B cell (primary cell): ENCODE data around the gene GP1BB. TPM values are rescaled to one million over a fixed set of nuclear protein-coding genes. Genes with fewer than 3 reads are reported as not detected.

ENCODE experiments used
- ATAC-seq: fragments of 200-7000 bp; cut with Tn5 transposase; one replicate; pipeline ENCODE4 v1.10.0; 2021; ENCODE audit warnings: low read depth, mild to moderate bottlenecking, moderate number of reproducible peaks, moderate library complexity
- CTCF ChIA-PET: fragments of 350-600 bp; sonication (Branson Sonifier 250); formaldehyde crosslinking; loops from one replicate; lab custom pipeline; 2021; ENCODE audit warnings: antibody characterized with exemption, inconsistent platforms; lab: Charles Lee
- POLR2A ChIA-PET: fragments of 350-600 bp; sonication (Branson Sonifier 250); formaldehyde crosslinking; loops from one replicate; lab custom pipeline; 2021; ENCODE audit warnings: antibody characterized with exemption; lab: Charles Lee
- DNase-seq: peaks from one replicate; pipeline ENCODE4 v3.0.0; 2013
- H2AFZ ChIP-seq: 2 replicates; pipeline ENCODE4 v1.6.1; 2012; ENCODE audit warnings: mild to moderate bottlenecking, low read depth, low read length; ENCODE audit not compliant: insufficient read depth, poor library complexity, severe bottlenecking
- H3K27ac ChIP-seq, 2 donors: 1 replicate in 1 of 2; 2 replicates in 1 of 2; pipeline ENCODE4 v1.5.1; 2012 to 2013; ENCODE audit warnings: low read length in 2 of 2, mild to moderate bottlenecking in 2 of 2, moderate library complexity in 1 of 2
- H3K27me3 ChIP-seq, 4 experiments: fragments of 200-600 bp in 1 of 4; sonication (generic) in 1 of 4; replicated peaks in 1 of 4; 1 replicate in 2 of 4; 2 replicates in 2 of 4; pipeline versions ENCODE4 v1.6.1 to v1.7.0; 2013 to 2016; ENCODE audit warnings: low read length in 3 of 4, mild to moderate bottlenecking in 2 of 4, mixed read lengths in 1 of 4, moderate library complexity in 1 of 4; ENCODE audit not compliant: insufficient read depth in 4 of 4, control insufficient read depth in 3 of 4; ENCODE audit errors: control extremely low read depth in 1 of 4
- H3K36me3 ChIP-seq, 2 experiments: replicated peaks in 1 of 2; 1 replicate in 1 of 2; 2 replicates in 1 of 2; pipeline versions ENCODE4 v1.6.1 to v1.7.1; 2013; ENCODE audit warnings: low read length in 1 of 2; ENCODE audit not compliant: insufficient read depth in 2 of 2, control insufficient read depth in 1 of 2; ENCODE audit errors: control extremely low read depth in 1 of 2, extremely low read depth in 1 of 2
- H3K4me1 ChIP-seq, 2 donors: fragments of 200-600 bp in 1 of 2; sonication (generic) in 1 of 2; 1 replicate in 1 of 2; 2 replicates in 1 of 2; pipeline versions ENCODE4 v1.5.1 to v1.6.1; 2013 to 2017; ENCODE audit warnings: low read length in 2 of 2; ENCODE audit not compliant: control insufficient read depth in 2 of 2, insufficient read depth in 2 of 2
- H3K4me2 ChIP-seq: replicated peaks from 2 replicates; pipeline ENCODE3; 2012; ENCODE audit warnings: mild to moderate bottlenecking, low read depth, low read length; ENCODE audit not compliant: poor library complexity, severe bottlenecking
- H3K4me3 ChIP-seq, 5 experiments: fragments of 200-600 bp in 1 of 5; sonication (generic) in 1 of 5; 1 replicate in 3 of 5; 2 replicates in 2 of 5; pipeline versions ENCODE4 v1.5.1 to v1.7.0; 2011 to 2016; ENCODE audit warnings: low read length in 4 of 5, mild to moderate bottlenecking in 4 of 5, low read depth in 2 of 5, control low read depth in 1 of 5, moderate library complexity in 1 of 5; ENCODE audit not compliant: insufficient read depth in 1 of 5; ENCODE audit errors: control extremely low read depth in 1 of 5, extremely low read depth in 1 of 5
- H3K79me2 ChIP-seq: fragments of 200-600 bp; sonication (generic); one replicate; pipeline ENCODE4 v1.6.0; 2016; ENCODE audit warnings: low read length; ENCODE audit not compliant: control insufficient read depth, insufficient read depth
- H3K9ac ChIP-seq: fragments of 200-600 bp; sonication (generic); 2 replicates; pipeline ENCODE4 v1.6.1; 2017; ENCODE audit warnings: mild to moderate bottlenecking, low read length, moderate library complexity
- H3K9me3 ChIP-seq, 3 donors: one replicate each; pipeline versions ENCODE4 v1.6.1 to v1.7.1; 2013; ENCODE audit warnings: low read length in 2 of 3; ENCODE audit not compliant: control insufficient read depth in 2 of 3, insufficient read depth in 1 of 3; ENCODE audit errors: control extremely low read depth in 1 of 3
- H4K20me1 ChIP-seq: 2 replicates; pipeline ENCODE4 v1.6.0; 2012; ENCODE audit warnings: mild to moderate bottlenecking, low read length; ENCODE audit not compliant: insufficient read depth, control insufficient read depth, poor library complexity, severe bottlenecking
- H3K27ac Mint-ChIP-seq: one replicate; pipeline ENCODE4 v1.8.0; 2021; ENCODE audit warnings: mixed read lengths
- H3K27me3 Mint-ChIP-seq: one replicate; pipeline ENCODE4 v1.8.0; 2021; ENCODE audit warnings: mixed read lengths
- H3K4me1 Mint-ChIP-seq: one replicate; pipeline ENCODE4 v1.8.0; 2021; ENCODE audit warnings: mixed read lengths
- H3K4me3 Mint-ChIP-seq: one replicate; pipeline ENCODE4 v1.8.0; 2021; ENCODE audit warnings: mixed read lengths
- H3K9me3 Mint-ChIP-seq: one replicate; pipeline ENCODE4 v1.8.0; 2022; ENCODE audit warnings: mixed read lengths; ENCODE audit not compliant: insufficient read depth
- CTCF ChIP-seq: fragments of 200-600 bp; IDR thresholded peaks from one replicate; pipeline ENCODE4 v1.8.0; 2022; ENCODE audit warnings: antibody characterized with exemption, mild to moderate bottlenecking
- EZH2 ChIP-seq: IDR thresholded peaks from 2 replicates; pipeline ENCODE4 v1.6.1; 2012; ENCODE audit warnings: borderline replicate concordance, low read depth, mild to moderate bottlenecking, moderate library complexity, low read length; ENCODE audit not compliant: insufficient read depth, poor library complexity, severe bottlenecking
- WGBS: methylation state at CpG from one replicate; pipeline ENCODE4 v1.1.5; 2013; ENCODE audit warnings: missing lambda C conversion rate; ENCODE audit not compliant: insufficient coverage; 5-methylcytosine and 5-hydroxymethylcytosine counted together
- intact Hi-C: fragments of 100-400 bp; cut with micrococcal nuclease; formaldehyde crosslinking; loops from one replicate; pipeline ENCODE4 v1.10.0; 2022
- polyA plus RNA-seq: library from polyadenylated mRNA; depleted of rRNA; stranded (reverse); fragments of >200 nt; gene quantifications from 2 replicates; pipeline ENCODE4 v1.2.3, GENCODE V29; 2012
- total RNA-seq, 2 donors: library from RNA; stranded (reverse); fragments of 120-200 nt in 1 of 2; gene quantifications; 1 replicate in 1 of 2; 2 replicates in 1 of 2; pipeline versions ENCODE4 v1.2.3 to v1.2.4, GENCODE V29; 2013 to 2022

Gene GP1BB
- total and polyA plus RNA-seq, 2 donors (not counting 1 experiment from before 2014, with no cell fraction given) = 0.31 TPM; not detected in 1

GRCh38 chr22:19732403-19733113 lies 9.2 kb downstream of the GP1BB start:
- DNase-seq (no peak), ATAC-seq (no peak)
- H3K4me3 ChIP-seq = no peak overlapping the region
- ChIA-PET POLR2A (no interaction called here), CTCF (interaction anchor here (0.9 to 6.6 kb wide), 7 partner anchors 9 to 215 kb away, joined by 3 to 210 read pairs (median 3); no protein-coding TSS in a partner anchor)
- H3K4me2 ChIP-seq = no peak overlapping the region
- no peak overlapping the region for H3K4me3 Mint-ChIP-seq
- H3K27me3 ChIP-seq = peaks cover 0 to 9% (median 0%) of the 10 kb centered on the region in 4 experiments
- no peaks in the 10 kb centered on the region for H3K79me2 ChIP-seq
- H4K20me1 ChIP-seq = no peaks in the 10 kb centered on the region
- no peaks in the 10 kb centered on the region for H3K9me3 ChIP-seq
- H3K27ac Mint-ChIP-seq = no peak overlapping the region
- TF ChIP-seq EZH2 (no peak), CTCF (no peak)
- H3K4me1 ChIP-seq = peaks cover 6 to 9% of the 10 kb centered on the region in 2 donors
- WGBS = 86% methylated on average over 8 of the region's 10 CpGs
- peaks cover 2% of the 10 kb centered on the region for H3K4me1 Mint-ChIP-seq
- H3K36me3 ChIP-seq = no peaks in the 10 kb centered on the region
- no peak overlapping the region for H3K9ac ChIP-seq
- no peak overlapping the region for H3K27ac ChIP-seq
- no peak overlapping the region for H2AFZ ChIP-seq
- intact Hi-C loops = no loop called here
- H3K9me3 Mint-ChIP-seq = no peaks in the 10 kb centered on the region
- peaks cover 3% of the 10 kb centered on the region for H3K27me3 Mint-ChIP-seq

DNA sequence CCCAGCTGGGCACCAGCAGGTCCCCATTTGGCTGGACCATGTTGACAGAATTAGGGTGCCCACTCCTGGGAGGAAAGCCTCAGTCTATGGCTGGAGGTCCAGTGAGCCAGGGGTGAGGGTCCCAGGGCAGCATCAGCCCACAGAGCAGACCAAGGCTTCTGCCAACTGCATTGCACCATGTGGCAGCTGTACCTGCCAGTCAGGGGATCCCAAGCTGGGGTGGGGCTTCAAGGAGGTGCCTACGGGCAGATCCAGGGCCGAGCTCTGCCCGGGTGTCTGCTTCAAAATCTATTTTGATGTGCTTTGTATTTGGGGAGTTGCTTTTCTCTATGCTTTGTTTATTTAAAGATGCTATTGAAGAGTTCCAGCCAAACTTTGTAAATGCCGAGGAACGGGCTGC lies 10.4 kb downstream of the GP1BB start:
- H3K4me1 Mint-ChIP-seq = peaks cover 2% of the 10 kb centered on the region
- Histone ChIP-seq H3K36me3 (no peaks in the 10 kb centered on the region), H3K4me1 (peaks cover 6 to 9% of the 10 kb centered on the region in 2 donors), H3K79me2 (no peaks in the 10 kb centered on the region), H3K9ac (no peak overlapping the region), H3K27ac (no peak overlapping the region), H3K4me2 (no peak overlapping the region), H3K4me3 (no peak overlapping the region), H3K9me3 (no peaks in the 10 kb centered on the region), H3K27me3 (peaks cover 0 to 9% (median 0%) of the 10 kb centered on the region in 4 experiments), H2AFZ (no peak overlapping the region), H4K20me1 (no peaks in the 10 kb centered on the region)
- TF ChIP-seq CTCF (no peak), EZH2 (no peak)
- peaks cover 3% of the 10 kb centered on the region for H3K27me3 Mint-ChIP-seq
- ChIA-PET POLR2A (no interaction called here), CTCF (interaction anchor here (1.0 to 6.6 kb wide), 3 partner anchors 8 to 179 kb away, joined by 3 to 210 read pairs (median 3); no protein-coding TSS in a partner anchor)
- no peaks in the 10 kb centered on the region for H3K9me3 Mint-ChIP-seq
- H3K4me3 Mint-ChIP-seq = no peak overlapping the region
- no peak overlapping the region for H3K27ac Mint-ChIP-seq
- intact Hi-C loops = no loop called here
- WGBS = 93% methylated on average over 5 of the region's 5 CpGs
- DNase-seq = no peak
- no peak for ATAC-seq
